RKO (cell line): ENCODE measurements around the gene MUC5B.

Source experiments
- DNase-seq: peaks from one replicate; pipeline ENCODE4 v3.0.0-alpha.2; 2016; ENCODE audit warnings: low spot score

MUC5B gene

DNA sequence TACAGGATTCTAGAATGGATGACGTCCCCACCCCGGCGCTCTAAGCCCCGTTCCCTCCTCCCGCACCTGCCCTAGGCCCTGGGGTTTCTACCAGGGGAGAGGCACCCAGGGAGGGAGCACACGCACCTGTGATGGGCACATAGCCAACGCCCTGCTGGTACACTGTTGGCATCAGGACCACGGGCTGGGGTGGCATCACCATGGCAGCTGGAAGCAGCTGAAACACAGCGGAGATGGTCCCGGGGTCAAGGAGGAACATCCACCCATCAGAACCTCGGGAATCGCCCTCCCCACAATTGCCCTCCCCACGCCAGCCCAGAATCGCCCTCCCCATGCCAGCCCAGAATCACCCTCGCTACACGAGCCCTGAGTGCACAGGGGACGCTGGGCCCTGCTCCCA is 63.0 kb downstream of the MUC5B start:
- no peak for DNase-seq

DNA sequence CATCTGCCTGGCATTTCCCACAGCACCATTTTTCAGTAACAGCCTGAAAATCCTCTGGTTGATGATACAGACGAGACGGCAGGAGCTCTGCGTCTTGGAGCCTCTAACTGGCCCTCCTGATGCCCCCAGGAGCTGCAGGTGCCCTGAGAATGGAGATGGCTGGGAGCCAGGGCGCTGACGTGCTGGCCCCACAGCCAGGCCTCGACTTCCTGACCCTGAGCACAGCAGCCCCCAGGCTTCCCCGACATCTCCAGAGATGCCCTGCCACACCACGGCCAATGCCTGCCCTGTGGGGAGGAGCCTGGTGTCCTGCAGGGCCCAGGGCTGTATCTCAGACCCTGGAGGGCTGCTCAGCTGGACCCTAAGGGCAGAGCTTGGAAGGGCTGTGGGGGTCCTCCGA is 65.1 kb downstream of the MUC5B start:
- no peak for DNase-seq

DNA sequence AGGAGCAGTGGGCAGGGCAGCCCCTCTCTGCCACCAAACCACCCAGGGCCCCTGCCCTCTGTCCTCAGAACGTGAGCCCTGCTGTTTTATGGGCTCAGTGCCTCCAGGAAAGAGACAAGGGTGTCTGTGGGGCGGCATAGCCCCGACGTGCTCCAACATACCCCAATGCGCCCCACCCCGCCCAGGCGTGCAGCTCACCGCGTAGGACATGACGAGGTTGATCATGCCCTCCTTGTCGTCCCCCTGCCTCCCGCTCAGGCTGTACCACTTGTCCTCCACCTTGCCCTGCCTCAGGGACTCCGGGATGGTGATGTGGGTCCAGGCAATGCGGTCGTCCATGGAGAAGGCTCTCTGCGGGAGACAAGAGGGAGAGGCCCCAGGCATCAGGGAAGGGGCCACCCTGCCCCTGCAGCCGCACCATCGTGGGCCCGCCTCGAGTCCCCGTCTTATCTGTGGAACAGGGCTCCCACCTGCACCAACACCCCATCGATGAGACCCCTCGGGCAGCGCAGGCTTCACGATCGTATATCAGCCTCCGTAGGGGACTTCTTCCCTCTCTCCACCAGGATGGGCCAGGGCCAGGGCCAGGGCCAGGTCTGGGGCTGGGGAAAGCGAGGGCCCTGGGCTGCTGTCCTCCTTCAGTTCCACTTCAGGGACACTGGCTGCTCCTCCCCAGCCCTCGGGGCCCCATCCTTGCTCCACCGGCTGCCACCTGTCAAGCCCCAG is 65.7 kb downstream of the MUC5B start:
- no peak for DNase-seq

DNA sequence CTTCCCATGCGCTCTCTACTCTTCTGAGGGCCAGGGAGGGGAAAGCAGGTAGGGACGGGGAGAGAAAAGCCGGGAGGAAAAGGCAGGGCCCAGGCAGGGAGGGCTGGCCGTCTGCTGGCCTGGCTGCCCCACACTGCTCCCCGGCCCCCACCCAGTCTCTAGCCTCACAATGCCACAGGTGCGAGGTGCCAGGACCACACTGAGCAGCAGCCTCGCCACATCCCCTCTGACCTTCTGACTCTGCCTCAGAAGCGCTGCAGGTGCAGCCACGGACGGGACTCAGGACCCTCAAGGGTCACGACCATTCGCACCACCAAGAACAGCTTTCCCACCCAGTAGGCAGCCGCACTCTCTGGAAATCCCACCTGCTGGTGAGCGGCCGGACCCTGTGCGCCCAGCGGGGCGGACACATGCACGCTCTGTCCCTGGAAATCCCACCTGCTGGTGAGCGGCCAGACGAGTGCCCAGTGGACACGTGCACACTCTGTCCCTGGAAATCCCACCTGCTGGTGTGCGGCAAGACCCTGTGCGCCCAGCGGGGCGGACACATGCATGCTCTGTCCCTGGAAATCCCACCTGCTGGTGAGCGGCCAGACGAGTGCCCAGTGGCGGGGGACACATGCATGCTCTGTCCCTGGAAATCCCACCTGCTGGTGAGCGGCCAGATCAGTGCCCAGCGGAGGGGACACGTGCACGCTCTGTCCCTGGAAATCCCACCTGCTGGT is 66.5 kb downstream of the MUC5B start:
- no peak for DNase-seq

DNA sequence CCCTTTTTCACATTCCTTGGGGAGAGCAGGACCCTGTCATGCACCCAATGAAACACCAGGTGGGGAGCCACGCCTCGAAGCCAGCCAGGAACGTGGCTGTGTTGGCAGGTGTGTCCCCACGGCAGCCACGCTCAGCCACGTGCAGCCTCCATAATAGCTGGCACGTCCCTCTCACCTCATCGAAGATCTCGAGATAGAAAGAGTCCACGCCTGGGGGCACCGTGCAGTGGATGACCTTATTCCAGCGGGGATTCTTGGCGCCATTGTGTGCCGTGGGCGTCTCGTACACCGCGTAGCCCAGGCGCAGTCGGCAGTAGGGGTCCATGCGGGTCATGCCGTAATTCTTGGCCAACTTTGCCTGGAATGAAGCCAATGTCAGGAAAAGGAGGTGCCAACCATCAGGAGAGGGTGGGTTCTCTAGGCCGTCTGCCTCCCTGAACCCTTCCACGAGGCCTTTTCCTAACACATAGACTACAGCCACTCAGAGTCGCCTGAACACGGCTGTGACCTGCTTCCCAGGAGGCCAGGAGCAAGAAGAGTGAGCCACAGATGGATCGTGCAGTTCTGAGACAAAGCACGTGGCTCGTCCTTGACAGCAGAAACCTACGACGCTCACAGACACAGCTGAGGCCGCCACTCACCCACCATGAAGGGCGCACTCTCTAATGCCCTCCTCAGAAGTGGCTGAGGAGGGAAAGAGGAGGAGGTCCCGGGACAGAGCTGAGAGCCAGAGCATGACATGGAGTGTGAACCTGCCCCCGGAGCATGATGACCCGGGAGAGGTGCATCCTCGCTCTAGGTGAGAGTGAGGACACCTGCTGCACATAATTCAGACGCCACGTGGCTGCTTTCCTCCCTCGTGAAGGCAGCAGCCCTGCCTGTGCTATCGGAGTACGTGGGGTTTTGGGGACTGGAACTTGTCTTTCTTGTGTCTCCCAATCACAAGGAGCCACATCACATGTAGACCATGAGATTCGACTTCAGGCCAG is 67.5 kb downstream of the MUC5B start:
- no peak for DNase-seq

DNA sequence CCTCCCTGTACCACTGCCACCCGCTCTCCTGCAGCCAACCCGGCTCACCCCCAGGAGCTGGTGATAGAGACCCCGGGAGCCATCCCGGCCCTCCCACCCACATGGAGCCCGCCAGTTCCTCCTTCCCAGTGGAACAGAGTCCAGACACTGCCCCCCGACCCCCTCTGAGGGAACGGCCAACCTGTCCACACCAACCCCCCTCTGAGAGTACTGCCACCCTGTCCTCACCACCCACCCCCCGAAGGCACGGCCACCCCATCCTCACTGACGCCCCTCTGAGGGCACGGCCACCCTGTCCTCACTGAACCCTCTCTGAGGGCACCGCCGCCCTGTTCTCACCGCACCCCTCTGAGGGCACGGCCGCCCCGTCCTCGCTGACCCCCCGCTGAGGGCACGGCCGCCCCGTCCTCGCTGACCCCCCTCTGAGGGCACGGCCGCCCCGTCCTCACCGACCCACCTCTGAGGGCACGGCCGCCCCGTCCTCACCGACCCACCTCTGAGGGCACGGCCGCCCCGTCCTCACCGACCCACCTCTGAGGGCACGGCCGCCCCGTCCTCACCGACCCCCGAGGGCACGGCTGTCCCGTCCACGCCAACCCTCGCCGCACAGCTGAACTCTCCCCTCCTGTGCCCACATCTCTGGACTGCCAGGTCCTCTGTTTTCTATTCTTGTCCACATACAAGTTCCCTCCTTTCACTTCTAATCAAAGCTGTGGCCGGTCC is 68.6 kb downstream of the MUC5B start:
- no peak for DNase-seq

DNA sequence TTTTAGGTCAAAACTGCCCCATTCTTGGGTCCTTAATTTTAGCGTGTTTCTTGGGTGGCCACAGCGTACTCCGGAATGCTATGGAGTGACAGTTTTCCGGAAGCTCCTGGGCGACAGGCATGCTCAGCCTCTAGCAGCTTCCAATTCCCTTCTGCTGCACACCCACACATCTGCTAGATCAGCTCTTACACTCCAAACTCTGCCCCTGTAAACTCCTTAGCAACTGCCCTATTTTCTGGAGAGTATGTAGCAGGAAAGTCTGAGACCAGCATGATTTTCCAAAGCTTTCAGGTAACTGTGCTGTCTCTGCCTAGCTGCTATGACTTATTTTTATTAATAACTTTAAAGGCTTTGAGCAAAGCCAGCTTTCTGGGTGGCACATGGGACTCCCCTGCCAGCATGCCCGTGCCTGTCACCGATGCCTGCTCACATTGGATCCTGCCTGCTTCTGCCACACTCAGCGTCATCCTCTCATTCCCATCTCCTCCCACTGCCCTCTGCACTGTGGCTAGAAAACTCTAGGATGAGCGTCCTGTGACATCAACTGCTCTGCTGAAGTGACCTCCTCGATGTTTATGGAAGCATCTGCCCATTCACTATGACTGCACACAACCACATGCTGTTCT is 69.3 kb downstream of the MUC5B start:
- no peak for DNase-seq

DNA sequence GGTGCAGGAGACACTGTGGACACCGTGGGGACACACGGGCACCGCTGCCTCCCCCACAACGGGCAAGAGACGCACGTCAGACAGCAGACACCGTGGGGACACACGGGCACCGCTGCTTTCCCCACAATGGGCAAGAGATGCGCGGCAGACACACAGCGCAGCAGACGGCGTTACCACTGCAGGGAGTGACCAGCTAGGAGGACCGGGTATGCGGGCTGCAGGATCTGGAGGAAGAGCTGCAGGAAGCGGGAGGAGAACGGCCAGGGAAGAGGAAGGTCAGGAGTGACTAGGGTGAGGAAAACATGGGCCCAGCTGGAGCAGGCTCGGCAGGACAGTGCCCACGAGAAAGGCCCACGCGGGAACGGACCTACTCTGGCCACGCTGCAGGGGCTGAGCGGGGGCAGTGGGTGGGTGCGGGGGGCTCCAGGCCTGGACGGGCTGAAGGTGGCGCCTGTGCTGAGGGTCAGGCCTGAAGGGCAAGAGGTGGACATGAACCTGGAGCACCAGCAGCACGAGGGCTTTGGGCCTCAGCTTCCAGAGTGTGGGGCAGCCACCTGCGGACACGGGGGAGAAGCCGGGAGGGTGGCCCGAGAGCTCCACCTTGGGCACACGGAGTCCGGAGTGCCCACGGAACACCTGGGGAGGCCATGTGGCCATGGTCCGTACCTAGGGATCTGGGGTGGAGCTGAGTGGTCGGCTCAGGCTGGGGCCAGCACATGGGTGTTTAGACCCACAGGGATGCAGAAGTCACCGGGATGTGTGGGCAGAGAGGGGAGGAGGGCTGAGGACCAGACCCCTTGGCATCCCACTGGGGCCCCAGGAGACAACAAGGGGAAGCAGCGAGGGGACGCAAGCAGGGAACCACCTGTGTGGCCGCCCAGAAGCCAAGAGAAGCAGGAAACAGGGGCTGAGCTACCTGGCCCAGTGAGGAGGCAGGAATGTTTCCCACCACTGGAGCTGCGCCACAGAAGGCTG is 70.1 kb downstream of the MUC5B start:
- DNase-seq, result no peak

DNA sequence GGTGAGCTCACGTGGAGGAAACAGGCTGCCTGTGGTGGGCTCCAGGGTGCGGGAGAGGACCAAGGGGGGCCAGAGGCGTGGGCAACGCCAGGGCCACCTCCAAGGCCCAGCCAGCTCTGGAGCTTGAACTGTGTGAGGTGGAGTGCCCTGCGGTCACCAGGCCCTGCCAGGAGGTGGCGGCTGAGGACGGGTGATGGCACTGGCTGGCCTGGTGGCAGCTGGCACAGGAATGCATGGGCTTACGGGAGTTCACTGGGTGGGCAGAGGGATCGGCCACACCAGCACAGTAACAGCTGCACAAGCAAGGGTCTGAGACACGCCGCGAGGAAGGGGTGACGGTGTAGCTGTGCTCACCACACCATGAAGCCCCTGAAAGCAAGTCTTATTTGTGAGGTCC is 70.8 kb downstream of the MUC5B start:
- DNase-seq, result no peak

DNA sequence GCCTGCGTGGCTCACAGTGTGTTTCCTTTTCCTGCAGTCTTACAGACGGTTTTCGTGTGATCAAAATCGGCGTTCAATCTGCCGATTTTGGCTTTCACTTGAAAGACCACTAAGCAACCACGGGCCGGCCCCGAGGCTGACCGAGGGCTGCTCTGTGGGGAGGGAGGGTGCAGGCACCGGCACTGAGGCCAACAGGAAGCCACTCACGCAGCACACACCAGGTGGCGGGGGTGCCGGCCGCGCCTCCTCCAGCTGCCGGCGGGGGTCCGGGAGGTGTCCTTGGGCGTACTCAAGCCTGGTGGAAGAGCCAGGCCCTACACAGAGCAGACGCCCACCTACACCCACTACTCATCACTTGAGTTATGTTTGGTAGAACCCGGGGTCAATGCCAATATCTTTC is 72.2 kb downstream of the MUC5B start:
- no peak for DNase-seq

DNA sequence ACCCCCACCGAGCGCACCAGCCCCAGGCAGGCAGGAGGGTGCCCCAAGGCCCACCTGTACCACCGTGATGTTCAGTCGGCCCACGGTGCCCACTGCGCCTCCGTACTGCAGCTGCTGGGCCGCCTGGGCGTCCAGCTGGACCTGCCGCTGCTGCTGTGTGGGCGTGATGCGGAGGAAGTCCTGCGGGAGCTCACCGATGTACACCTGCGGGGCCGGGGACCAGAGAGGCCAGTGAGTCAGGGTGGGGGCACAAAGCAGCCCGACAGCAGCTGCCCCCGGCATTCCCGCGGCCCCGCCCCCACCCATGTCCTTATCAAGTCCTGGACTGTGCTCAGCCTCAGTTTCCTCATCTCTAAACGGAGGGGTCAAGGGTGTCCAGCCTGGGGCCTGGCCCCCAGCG is 72.7 kb downstream of the MUC5B start:
- no peak for DNase-seq

DNA sequence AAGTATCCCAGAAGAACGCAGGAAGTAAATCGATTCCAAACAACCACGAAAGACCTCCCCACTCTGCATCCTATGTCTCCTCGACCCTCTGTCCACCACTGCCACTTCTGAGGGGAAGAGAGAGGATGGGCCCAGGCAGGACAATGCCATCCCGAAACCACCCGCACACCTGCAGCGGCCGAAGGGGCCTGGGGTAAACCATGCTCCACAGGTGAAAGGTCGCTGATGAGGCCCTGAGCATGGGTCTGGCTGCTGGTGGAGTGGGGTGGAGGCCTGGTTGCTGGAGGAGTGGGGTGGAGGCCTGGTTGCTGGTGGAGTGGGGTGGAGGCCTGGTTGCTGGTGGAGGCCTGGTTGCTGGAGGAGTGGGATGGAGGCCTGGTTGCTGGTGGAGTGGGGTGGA is 73.4 kb downstream of the MUC5B start:
- DNase-seq, result no peak

DNA sequence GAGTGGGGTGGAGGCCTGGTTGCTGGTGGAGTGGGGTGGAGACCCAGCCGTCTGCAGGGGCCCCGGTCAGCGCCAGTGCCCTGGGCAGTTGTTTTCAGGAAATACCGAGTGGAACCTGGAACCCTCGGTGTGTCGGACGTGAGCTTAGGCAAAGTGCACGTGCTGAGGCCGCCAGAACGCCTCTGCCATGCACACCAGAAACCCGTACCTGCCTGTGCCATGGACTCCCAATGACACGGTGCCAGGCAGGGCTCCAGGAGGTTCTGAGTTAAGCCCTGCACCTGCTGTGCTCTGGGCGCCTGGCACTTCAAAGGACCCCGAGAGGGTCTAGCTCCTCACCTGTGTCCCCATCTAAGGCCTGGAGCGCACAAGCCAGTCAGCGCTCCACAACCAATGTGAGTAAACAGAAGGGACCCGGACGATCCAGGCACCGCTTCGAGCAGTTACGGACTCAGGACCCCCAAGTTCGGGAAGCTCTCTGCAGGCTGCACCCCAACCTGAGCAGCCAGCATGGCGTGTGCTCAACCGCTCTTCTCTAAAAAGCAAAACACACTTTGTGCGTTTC is 74.2 kb downstream of the MUC5B start:
- DNase-seq, result no peak

DNA sequence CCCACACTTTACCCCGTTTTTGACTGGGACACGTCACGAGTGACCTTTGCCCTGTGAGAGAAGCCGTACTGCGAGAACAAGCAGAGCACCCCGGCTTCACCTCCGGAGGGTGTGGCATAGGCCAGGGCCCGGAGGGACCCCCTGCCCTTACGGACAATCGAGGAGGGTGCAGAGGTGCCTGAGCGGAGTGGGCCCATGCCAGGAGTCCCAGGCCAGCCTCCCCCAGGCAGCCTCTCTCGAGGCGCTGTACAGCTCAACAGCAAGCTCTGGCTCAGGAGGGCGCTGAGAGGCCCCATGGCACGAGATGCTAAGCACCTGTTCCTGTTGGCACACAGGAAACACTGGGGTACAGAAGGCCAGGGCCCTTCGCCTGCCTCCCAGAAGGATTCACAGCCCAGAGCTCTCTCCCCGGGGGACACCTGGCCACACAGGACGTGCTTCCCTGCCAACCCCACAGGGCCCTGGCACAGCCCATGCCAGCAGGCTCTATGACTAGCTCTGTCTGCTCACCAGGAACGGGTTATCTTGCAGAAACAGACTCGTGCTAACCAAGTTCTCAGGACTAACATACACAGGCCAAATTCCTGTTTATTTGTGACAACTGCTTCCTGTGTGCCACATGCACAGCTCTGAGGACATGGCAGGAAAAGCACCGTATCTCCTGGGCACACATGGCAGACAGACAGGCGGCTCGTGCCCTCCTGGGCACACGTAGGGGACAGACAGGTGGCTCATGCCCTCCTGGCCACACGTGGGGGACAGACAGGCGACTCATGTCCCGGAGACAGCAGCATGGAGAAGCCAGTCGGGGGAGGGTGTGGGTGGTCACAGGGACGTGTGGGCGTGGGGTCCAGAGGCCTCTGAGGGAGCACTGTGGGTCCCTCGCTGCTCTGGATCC is 75.0 kb downstream of the MUC5B start:
- DNase-seq, result no peak

DNA sequence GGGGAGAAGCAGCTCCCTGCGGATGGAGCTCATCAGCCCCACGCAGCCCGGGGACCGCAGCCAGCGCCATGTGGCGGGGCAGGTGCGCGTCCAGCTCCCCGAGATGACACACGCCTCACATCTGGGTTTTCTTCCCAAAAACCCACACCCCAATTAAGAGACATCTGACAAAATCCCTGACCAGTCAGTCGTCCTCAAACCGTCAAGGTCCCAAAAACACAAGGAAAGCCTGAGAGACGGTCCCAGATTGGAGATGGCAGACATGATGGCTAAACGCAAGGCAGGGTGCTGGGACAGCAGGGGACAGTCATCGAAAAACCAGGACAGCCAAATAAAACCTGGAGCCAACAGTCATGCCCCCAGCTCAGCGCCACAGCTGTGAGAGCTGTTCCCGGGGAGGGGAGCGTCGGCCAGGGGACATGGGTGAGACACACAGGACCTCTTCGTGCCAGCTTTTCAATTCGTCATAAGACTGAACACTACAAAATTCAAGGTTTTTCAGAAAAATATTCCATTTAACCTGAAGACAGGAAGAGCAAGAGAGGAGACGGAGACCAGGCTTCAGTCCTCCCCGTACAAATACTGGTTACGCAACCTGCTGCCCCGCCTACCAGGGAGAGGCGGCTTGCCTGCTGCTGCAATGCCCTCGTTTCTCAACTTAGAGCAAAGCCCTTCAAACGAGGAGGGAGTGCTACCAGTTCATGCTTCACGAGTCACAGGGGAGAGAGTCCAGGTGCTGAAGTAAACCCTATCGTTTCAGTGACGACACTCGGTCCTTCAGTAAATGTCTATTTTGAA is 76.0 kb downstream of the MUC5B start:
- DNase-seq, result no peak

DNA sequence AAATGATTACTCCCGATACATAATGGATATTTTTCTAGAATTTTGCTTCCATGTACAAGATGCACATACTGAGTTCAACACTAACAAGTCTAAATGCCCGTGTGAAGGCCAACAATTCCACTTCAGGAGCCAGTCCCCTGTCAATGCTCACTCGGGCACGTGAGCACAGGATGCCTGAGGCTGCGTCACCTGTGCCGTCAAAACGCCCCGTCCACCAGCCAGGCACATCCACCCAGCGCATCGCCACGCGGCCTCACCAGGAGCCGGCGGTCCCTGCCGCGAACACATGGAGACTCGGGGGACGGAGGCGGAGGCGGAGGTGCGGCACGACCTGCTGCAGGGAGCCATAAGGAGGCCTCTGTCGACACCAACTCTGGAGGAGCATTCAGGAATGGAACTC is 76.8 kb downstream of the MUC5B start:
- no peak for DNase-seq

DNA sequence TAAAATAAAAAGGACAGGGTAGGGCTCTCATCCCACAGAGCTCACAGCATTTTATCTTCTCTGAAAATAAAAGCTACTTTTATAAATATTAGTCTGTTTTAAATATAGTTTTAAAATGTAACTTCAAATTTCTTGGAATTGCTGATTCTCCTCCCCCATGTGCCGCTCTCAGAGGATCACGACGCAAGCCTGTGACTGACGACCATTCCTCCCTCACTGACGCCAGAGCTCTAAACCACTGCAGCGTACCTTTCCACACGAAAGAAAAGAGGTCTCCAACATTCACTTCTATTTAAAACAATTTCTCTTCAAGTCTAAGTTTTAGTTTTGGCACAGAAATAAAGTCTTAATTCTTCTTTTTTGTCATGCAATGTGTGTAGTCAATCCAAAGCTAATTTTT is 77.3 kb downstream of the MUC5B start:
- no peak for DNase-seq

DNA sequence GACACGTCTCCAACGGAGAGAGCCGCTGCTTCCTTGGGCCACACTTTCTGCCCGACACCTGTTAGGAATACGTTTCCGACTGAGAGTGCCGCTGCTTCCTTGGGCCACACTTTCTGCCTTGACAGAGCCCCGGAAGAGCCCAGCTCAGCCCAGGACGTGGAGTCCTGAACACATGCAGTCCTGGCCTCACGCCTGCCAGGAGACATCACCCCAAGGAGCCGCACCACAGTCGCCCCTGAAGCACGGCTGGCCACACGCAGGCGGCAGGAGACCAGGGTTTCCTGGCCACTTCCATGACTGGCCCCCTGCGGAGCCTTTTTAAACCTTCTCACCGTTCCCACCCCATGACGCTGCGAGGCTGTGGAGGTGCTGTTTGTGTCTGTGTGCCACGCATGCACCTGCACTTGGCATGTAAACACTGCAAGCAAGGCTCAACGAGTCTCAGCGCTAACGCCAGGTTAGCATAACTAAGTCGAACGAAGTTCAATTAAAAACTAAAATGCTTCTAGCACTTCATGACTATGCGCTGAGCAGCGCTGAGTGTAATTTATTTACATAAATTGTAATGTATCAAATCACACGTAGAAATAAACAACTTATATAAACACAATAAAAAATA is 77.8 kb downstream of the MUC5B start:
- DNase-seq, result no peak
